Hepatocyte (in vitro differentiated cells): ENCODE measurements around the gene OR4K14. TPM values are rescaled to one million over a fixed set of nuclear protein-coding genes. Genes with fewer than 3 reads are reported as not detected.

Experiments used
- DNase-seq: peaks from one replicate; pipeline ENCODE4 v3.0.0-alpha.2; 2016; ENCODE audit warnings: low spot score
- H2AFZ ChIP-seq: fragments of 200-600 bp; sonication (generic); 2 replicates; pipeline ENCODE4 v1.6.0; 2016; ENCODE audit warnings: antibody characterized with exemption, mild to moderate bottlenecking
- H3K27ac ChIP-seq: fragments of 200-600 bp; sonication (generic); 2 replicates; pipeline ENCODE4 v1.5.1; 2016; ENCODE audit warnings: mild to moderate bottlenecking
- H3K27me3 ChIP-seq: fragments of 200-600 bp; sonication (generic); 2 replicates; pipeline ENCODE4 v1.6.1; 2016
- H3K36me3 ChIP-seq: fragments of 200-600 bp; sonication (generic); replicated peaks from 2 replicates; pipeline ENCODE4 v1.5.1; 2016; ENCODE audit warnings: low read depth; ENCODE audit not compliant: insufficient read depth
- H3K4me1 ChIP-seq: fragments of 200-600 bp; sonication (generic); 2 replicates; pipeline ENCODE4 v1.5.1; 2016; ENCODE audit warnings: mild to moderate bottlenecking, moderate library complexity; ENCODE audit not compliant: insufficient read depth
- H3K4me2 ChIP-seq: fragments of 200-600 bp; sonication (generic); 2 replicates; pipeline ENCODE4 v1.6.0; 2016
- H3K4me3 ChIP-seq: fragments of 200-600 bp; sonication (generic); 2 replicates; pipeline ENCODE4 v1.5.1; 2016; ENCODE audit warnings: mild to moderate bottlenecking
- H3K79me2 ChIP-seq: fragments of 200-600 bp; sonication (generic); 2 replicates; pipeline ENCODE4 v1.6.0; 2017; ENCODE audit warnings: mild to moderate bottlenecking
- H3K9me2 ChIP-seq: fragments of 200-600 bp; sonication (generic); replicated peaks from 2 replicates; pipeline ENCODE4 v1.6.0; 2017; ENCODE audit warnings: mild to moderate bottlenecking; ENCODE audit not compliant: insufficient read depth
- H3K9me3 ChIP-seq: fragments of 200-600 bp; sonication (generic); 2 replicates; pipeline ENCODE4 v1.5.1; 2016; ENCODE audit warnings: low read depth, mild to moderate bottlenecking
- H4K20me1 ChIP-seq: fragments of 200-600 bp; sonication (generic); 2 replicates; pipeline ENCODE4 v1.6.0; 2016; ENCODE audit warnings: mild to moderate bottlenecking; ENCODE audit not compliant: insufficient read depth, poor library complexity, severe bottlenecking
- EZH2 ChIP-seq: fragments of 200-600 bp; sonication (generic); IDR thresholded peaks from 2 replicates; pipeline ENCODE4 v1.6.1; 2016; ENCODE audit warnings: antibody characterized with exemption, mild to moderate bottlenecking, borderline replicate concordance
- EZH2phosphoT487 ChIP-seq: fragments of 200-600 bp; sonication (generic); IDR thresholded peaks from one replicate; pipeline ENCODE4 v1.6.1; 2018; ENCODE audit warnings: antibody characterized with exemption, mild to moderate bottlenecking, low read depth, moderate library complexity; ENCODE audit not compliant: unreplicated experiment, severe bottlenecking
- WGBS: methylation state at CpG from one replicate; pipeline ENCODE4 v1.1.6; 2016; ENCODE audit warnings: low lambda C conversion rate; ENCODE audit errors: missing lambda C conversion rate; 5-methylcytosine and 5-hydroxymethylcytosine counted together
- polyA plus RNA-seq: library from polyadenylated mRNA; unstranded; fragments of >200 nt; fragmentation: Nextera tagmentation; extraction: Ambion mirVana; gene quantifications from 2 replicates; pipeline ENCODE4 v1.2.1, GENCODE V29; 2016
- total RNA-seq: library from RNA; depleted of rRNA; stranded (reverse); fragments of >200 nt; gene quantifications from 2 replicates; pipeline ENCODE4 v1.2.3, GENCODE V29; 2014
- TF ChIP-seq, protein P1 (sequence below): fragments of 200-600 bp; sonication (generic); IDR thresholded peaks from 2 replicates; pipeline ENCODE4 v1.5.1; 2016; ENCODE audit warnings: antibody characterized with exemption, mild to moderate bottlenecking; ENCODE audit not compliant: poor library complexity

The OR4K14 gene, protein sequence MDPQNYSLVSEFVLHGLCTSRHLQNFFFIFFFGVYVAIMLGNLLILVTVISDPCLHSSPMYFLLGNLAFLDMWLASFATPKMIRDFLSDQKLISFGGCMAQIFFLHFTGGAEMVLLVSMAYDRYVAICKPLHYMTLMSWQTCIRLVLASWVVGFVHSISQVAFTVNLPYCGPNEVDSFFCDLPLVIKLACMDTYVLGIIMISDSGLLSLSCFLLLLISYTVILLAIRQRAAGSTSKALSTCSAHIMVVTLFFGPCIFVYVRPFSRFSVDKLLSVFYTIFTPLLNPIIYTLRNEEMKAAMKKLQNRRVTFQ
- total RNA-seq (not detected in 2 replicates), polyA plus RNA-seq (not detected in 2 replicates)

DNA sequence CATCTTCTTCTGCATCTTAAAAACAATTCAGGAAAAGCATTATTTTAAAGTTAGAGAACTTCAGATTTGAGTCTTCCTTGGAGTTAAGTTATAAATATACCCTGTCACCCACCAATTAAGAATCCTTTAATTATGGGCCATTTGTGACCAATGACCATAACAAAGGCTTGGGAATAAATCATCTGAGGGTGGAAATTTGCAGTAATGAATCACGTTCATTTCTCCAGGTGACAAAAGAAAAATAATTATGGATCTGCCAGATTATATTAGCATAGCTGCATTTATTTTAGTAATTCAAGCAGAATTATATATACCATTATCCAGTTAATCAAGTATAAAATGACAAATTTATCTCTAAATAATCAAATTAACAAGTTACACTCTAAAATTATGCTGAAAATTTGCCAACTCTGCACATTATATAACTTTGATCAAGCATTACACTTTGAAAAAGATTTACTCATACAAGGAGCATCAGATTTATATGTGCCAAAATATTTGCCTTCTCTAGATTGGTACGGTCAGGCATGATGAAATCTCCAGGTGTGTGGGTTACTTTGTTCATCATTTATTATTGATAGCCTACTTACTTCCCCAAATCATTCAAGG lies at the start of gene OR4K14:
Gene OR4K14, minus strand, starts transcription at position 51 of the 609 bp plus-strand sequence. CDS start 4,114 bp downstream, outside the sequence.
- no peaks in the 10 kb centered on the region for H3K36me3 ChIP-seq
- H4K20me1 ChIP-seq = no peaks in the 10 kb centered on the region
- no peak within 1 kb of the TSS for H3K27ac ChIP-seq
- 65% methylated on average over 2 of the region's 2 CpGs for WGBS
- TF ChIP-seq, protein P1, sequence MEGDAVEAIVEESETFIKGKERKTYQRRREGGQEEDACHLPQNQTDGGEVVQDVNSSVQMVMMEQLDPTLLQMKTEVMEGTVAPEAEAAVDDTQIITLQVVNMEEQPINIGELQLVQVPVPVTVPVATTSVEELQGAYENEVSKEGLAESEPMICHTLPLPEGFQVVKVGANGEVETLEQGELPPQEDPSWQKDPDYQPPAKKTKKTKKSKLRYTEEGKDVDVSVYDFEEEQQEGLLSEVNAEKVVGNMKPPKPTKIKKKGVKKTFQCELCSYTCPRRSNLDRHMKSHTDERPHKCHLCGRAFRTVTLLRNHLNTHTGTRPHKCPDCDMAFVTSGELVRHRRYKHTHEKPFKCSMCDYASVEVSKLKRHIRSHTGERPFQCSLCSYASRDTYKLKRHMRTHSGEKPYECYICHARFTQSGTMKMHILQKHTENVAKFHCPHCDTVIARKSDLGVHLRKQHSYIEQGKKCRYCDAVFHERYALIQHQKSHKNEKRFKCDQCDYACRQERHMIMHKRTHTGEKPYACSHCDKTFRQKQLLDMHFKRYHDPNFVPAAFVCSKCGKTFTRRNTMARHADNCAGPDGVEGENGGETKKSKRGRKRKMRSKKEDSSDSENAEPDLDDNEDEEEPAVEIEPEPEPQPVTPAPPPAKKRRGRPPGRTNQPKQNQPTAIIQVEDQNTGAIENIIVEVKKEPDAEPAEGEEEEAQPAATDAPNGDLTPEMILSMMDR = no peak
- TF ChIP-seq EZH2 = no peak
- TF ChIP-seq EZH2phosphoT487 = no peak
- H3K27me3 ChIP-seq = no peaks in the 10 kb centered on the region
- H3K4me1 ChIP-seq = no peaks in the 10 kb centered on the region
- H3K9me2 ChIP-seq = no peaks in the 10 kb centered on the region
- H3K79me2 ChIP-seq = no peaks in the 10 kb centered on the region
- no peak for DNase-seq
- H3K9me3 ChIP-seq = no peaks in the 10 kb centered on the region
- H2AFZ ChIP-seq = no peak within 1 kb of the TSS
- no peak within 1 kb of the TSS for H3K4me2 ChIP-seq
- H3K4me3 ChIP-seq = no peak within 1 kb of the TSS

DNA sequence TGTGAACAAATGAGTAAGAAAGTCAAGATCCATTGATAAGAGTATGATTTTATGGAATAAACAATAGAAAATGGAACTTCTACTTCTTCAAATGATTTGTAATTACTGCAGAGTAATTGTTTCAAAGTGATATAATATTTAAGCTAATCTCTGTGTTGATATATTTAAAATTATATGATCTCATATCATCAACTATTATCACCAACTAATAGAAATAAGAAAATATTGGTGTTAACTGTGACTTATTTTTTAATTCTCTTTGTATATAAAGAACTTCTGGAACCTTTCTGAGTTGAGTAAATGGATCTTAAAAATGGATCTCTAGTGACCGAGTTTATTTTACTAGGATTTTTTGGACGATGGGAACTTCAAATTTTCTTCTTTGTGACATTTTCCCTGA lies 40.6 kb upstream of the OR4K14 start, which contains the start of gene OR4L1:
Gene OR4L1, plus strand, starts transcription at position 301 of the 400 bp plus-strand sequence. Its CDS starts 0 bp downstream, at position 301.
- Histone ChIP-seq H3K4me1 (no peaks in the 10 kb centered on the region), H3K36me3 (no peaks in the 10 kb centered on the region), H3K9me2 (no peaks in the 10 kb centered on the region), H3K4me2 (no peak within 1 kb of the TSS), H3K27ac (no peak within 1 kb of the TSS), H3K9me3 (no peaks in the 10 kb centered on the region), H4K20me1 (no peaks in the 10 kb centered on the region), H2AFZ (no peak within 1 kb of the TSS), H3K27me3 (no peaks in the 10 kb centered on the region), H3K79me2 (no peaks in the 10 kb centered on the region), H3K4me3 (no peak within 1 kb of the TSS)
- no peak for TF ChIP-seq EZH2phosphoT487
- TF ChIP-seq, protein P1 = no peak
- TF ChIP-seq EZH2 = no peak
- no peak for DNase-seq
- 59% methylated on average over 2 of the region's 2 CpGs for WGBS

DNA sequence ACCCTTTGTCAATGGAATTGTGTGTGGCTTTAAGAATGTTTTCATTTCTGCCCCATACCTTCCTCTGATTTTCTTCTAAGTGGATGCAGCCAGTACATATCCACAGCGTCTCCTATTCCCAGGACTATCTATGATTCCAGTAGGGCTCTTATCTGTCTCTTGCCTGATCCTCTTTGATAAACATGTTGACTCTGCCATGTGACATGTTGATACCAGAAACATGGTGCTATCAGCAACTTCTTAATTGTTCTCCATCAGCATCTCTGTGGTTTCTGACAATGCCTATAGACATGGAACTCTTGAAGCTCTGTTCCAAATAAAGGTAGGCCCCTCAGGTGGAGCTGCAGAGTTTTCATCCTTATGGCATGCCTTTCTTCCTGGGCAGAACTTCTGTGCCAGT lies 29.1 kb upstream of the OR4K14 start:
- no peak for DNase-seq
- Histone ChIP-seq H3K4me1 (no peaks in the 10 kb centered on the region), H3K36me3 (no peaks in the 10 kb centered on the region), H3K79me2 (no peaks in the 10 kb centered on the region), H2AFZ (no peak overlapping the region), H3K4me2 (no peak overlapping the region), H4K20me1 (no peaks in the 10 kb centered on the region), H3K27ac (no peak overlapping the region), H3K9me3 (peaks cover 5% of the 10 kb centered on the region), H3K4me3 (no peak overlapping the region), H3K27me3 (no peaks in the 10 kb centered on the region), H3K9me2 (no peaks in the 10 kb centered on the region)
- WGBS = 47% methylated on average over 1 of the region's 1 CpG
- TF ChIP-seq EZH2phosphoT487 (no peak), EZH2 (no peak)
- TF ChIP-seq, protein P1 = no peak
